Measurements from ENCODE around the gene UBASH3A.

GRCh38 chr21:42387843-42388340, 15.8 kb upstream of the UBASH3A start:
- TF ChIP-seq CTCF (IDR thresholded peaks at IDR 0.05) (no peak), EP300 (IDR thresholded peaks at IDR 0.05) (no peak), POLR2AphosphoS5 (IDR thresholded peaks at IDR 0.05) (no peak)
